ENCODE results near the gene SLC26A1. TPM values are rescaled to one million over a fixed set of nuclear protein-coding genes. Genes with fewer than 3 reads are reported as not detected.

The SLC26A1 gene
- total RNA-seq, 3 donors from 2014 or later = 0.33 to 0.48 (median 0.44) TPM

GRCh38 chr4:1010395-1011021, 17.3 kb upstream of the SLC26A1 start:
- intact Hi-C loops (cut with DNase I; ENCODE audit: low total_unique reads) = no loop called here
- peak in 2 of 3 donors; percentile 16 to 54 for TF ChIP-seq POLR2AphosphoS5 (IDR thresholded peaks at IDR 0.05)
- TF ChIP-seq POLR2A (IDR thresholded peaks at IDR 0.05) = no peak
- TF ChIP-seq CTCF (IDR thresholded peaks at IDR 0.05) = no peak
- H3K9me3 ChIP-seq = no peaks in the 10 kb centered on the region
- H3K27ac ChIP-seq = peak overlapping the region; percentile 75 to 85
- DNase-seq (ENCODE audit: low spot score in 2 of 2) = peak in 1 of 2 donors; percentile 73
- peaks cover 0 to 4% of the 10 kb centered on the region in 2 donors for H3K27me3 ChIP-seq
- no peaks in the 10 kb centered on the region for H3K36me3 ChIP-seq
- peaks cover 9 to 16% of the 10 kb centered on the region in 2 donors for H3K4me1 ChIP-seq
- H3K4me3 ChIP-seq = peak overlapping the region; percentile 47 to 81 (median 66)

GRCh38 chr4:1009542-1010394, 16.6 kb upstream of the SLC26A1 start:
- intact Hi-C loops (cut with DNase I; ENCODE audit: low total_unique reads) = no loop called here
- peak overlapping the region; percentile 75 to 85 for H3K27ac ChIP-seq

GRCh38 chr4:1008840-1009541, 15.8 kb upstream of the SLC26A1 start:
- TF ChIP-seq POLR2AphosphoS5 (IDR thresholded peaks at IDR 0.05) (no peak), CTCF (IDR thresholded peaks at IDR 0.05) (no peak), POLR2A (IDR thresholded peaks at IDR 0.05) (no peak)
- peak in 1 of 2 donors; percentile 41 for DNase-seq (ENCODE audit: low spot score in 2 of 2)
- intact Hi-C loops (cut with DNase I; ENCODE audit: low total_unique reads) = no loop called here
- peaks cover 9 to 16% of the 10 kb centered on the region in 2 donors for H3K4me1 ChIP-seq
- H3K9me3 ChIP-seq = no peaks in the 10 kb centered on the region
- peak overlapping the region; percentile 38 to 54 for H3K27ac ChIP-seq
- no peaks in the 10 kb centered on the region for H3K36me3 ChIP-seq
- H3K27me3 ChIP-seq = peaks cover 0 to 20% of the 10 kb centered on the region in 2 donors
- peak overlapping the region; percentile 49 to 81 (median 66) for H3K4me3 ChIP-seq

More at GRCh38 chr4:1009542-1010394, 16.6 kb upstream of the SLC26A1 start:
- H3K27me3 ChIP-seq = peaks cover 0 to 12% of the 10 kb centered on the region in 2 donors
- DNase-seq (ENCODE audit: low spot score in 2 of 2) = peak; percentile 64 to 74
- H3K9me3 ChIP-seq = no peaks in the 10 kb centered on the region
- TF ChIP-seq POLR2AphosphoS5 (IDR thresholded peaks at IDR 0.05) = peak in 1 of 3 donors; percentile 30
- TF ChIP-seq POLR2A (IDR thresholded peaks at IDR 0.05) = no peak
- TF ChIP-seq CTCF (IDR thresholded peaks at IDR 0.05) = peak in 1 of 3 donors; percentile 28
- peak overlapping the region; percentile 49 to 81 (median 66) for H3K4me3 ChIP-seq
- no peaks in the 10 kb centered on the region for H3K36me3 ChIP-seq
- H3K4me1 ChIP-seq = peaks cover 9 to 16% of the 10 kb centered on the region in 2 donors

- Histone ChIP-seq H3K27me3 (peaks cover 11 to 41% of the 10 kb centered on the region in 2 donors), H3K4me3 (no peak overlapping the region), H3K36me3 (no peaks in the 10 kb centered on the region), H3K9me3 (no peaks in the 10 kb centered on the region), H3K4me1 (peaks cover 17 to 23% of the 10 kb centered on the region in 2 donors), H3K27ac (no peak overlapping the region)
- no peak for TF ChIP-seq POLR2A (IDR thresholded peaks at IDR 0.05)
- no peak for TF ChIP-seq CTCF (IDR thresholded peaks at IDR 0.05)
- no peak for TF ChIP-seq POLR2AphosphoS5 (IDR thresholded peaks at IDR 0.05)
- no peak for DNase-seq (ENCODE audit: low spot score in 2 of 2)
- intact Hi-C loops (cut with DNase I; ENCODE audit: low total_unique reads) = no loop called here
These were observed 13.7 kb upstream of the SLC26A1 start for GRCh38 chr4:1006856-1007255.
